GM21528 (cell line): ENCODE measurements around the gene SLC6A20.

Experiments
- ATAC-seq: cut with Tn5 transposase; IDR thresholded peaks from one replicate; pipeline ENCODE4 v1.9.1; 2021; ENCODE audit warnings: mild to moderate bottlenecking, moderate library complexity; ENCODE audit not compliant: unreplicated experiment, low FRiP score

SLC6A20 gene

GRCh38 chr3:45737234-45737633, 59.1 kb downstream of the SLC6A20 start:
- no peak for ATAC-seq

GRCh38 chr3:45736707-45737106, 59.6 kb downstream of the SLC6A20 start:
- no peak for ATAC-seq

GRCh38 chr3:45730409-45731154, 65.8 kb downstream of the SLC6A20 start:
- no peak for ATAC-seq

- no peak for ATAC-seq
Observed at GRCh38 chr3:45729614-45730013, 66.7 kb downstream of the SLC6A20 start.

- ATAC-seq, result no peak
Observed at GRCh38 chr3:45724911-45725310, 71.4 kb downstream of the SLC6A20 start.

- ATAC-seq, result no peak
Observed at GRCh38 chr3:45719655-45720487, 76.5 kb downstream of the SLC6A20 start.

- ATAC-seq, result no peak
Observed at GRCh38 chr3:45716790-45717336, 79.5 kb downstream of the SLC6A20 start.

GRCh38 chr3:45715945-45716344, 80.4 kb downstream of the SLC6A20 start:
- no peak for ATAC-seq

GRCh38 chr3:45712434-45713110, 83.8 kb downstream of the SLC6A20 start:
- no peak for ATAC-seq

- ATAC-seq, result no peak
Observed at GRCh38 chr3:45711931-45712330, 84.4 kb downstream of the SLC6A20 start.

- no peak for ATAC-seq
Observed at GRCh38 chr3:45705839-45706808, 90.2 kb downstream of the SLC6A20 start.
